HFF-Myc (cell line): ENCODE results near the gene CLTC.

Experiments
- DNase-seq: peaks from one replicate; pipeline ENCODE4 v3.0.0-alpha.2; 2011; ENCODE audit warnings: low read depth; ENCODE audit errors: extremely low read depth
- H3K4me3 ChIP-seq: replicated peaks from 2 replicates; pipeline ENCODE4 v1.5.1; 2011; ENCODE audit warnings: low read depth, mild to moderate bottlenecking, control low read depth, low read length
- TF ChIP-seq, protein P1 (sequence below): IDR thresholded peaks from 2 replicates; pipeline ENCODE4 v1.5.1; 2012; ENCODE audit warnings: mild to moderate bottlenecking, low read depth, low read length, control low read depth; ENCODE audit errors: missing control alignments

The CLTC gene

GRCh38 chr17:59688008-59688407 lies 68.3 kb downstream of the CLTC start:
- TF ChIP-seq, protein P1, sequence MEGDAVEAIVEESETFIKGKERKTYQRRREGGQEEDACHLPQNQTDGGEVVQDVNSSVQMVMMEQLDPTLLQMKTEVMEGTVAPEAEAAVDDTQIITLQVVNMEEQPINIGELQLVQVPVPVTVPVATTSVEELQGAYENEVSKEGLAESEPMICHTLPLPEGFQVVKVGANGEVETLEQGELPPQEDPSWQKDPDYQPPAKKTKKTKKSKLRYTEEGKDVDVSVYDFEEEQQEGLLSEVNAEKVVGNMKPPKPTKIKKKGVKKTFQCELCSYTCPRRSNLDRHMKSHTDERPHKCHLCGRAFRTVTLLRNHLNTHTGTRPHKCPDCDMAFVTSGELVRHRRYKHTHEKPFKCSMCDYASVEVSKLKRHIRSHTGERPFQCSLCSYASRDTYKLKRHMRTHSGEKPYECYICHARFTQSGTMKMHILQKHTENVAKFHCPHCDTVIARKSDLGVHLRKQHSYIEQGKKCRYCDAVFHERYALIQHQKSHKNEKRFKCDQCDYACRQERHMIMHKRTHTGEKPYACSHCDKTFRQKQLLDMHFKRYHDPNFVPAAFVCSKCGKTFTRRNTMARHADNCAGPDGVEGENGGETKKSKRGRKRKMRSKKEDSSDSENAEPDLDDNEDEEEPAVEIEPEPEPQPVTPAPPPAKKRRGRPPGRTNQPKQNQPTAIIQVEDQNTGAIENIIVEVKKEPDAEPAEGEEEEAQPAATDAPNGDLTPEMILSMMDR, result no peak
- no peak overlapping the region for H3K4me3 ChIP-seq
- DNase-seq, result no peak

GRCh38 chr17:59688496-59688895 lies 68.8 kb downstream of the CLTC start:
- no peak overlapping the region for H3K4me3 ChIP-seq
- TF ChIP-seq, protein P1, result no peak
- DNase-seq, result no peak

- no peak for DNase-seq
- TF ChIP-seq, protein P1, result no peak
- no peak overlapping the region for H3K4me3 ChIP-seq
Observed at GRCh38 chr17:59693582-59693981, 73.9 kb downstream of the CLTC start.

DNA sequence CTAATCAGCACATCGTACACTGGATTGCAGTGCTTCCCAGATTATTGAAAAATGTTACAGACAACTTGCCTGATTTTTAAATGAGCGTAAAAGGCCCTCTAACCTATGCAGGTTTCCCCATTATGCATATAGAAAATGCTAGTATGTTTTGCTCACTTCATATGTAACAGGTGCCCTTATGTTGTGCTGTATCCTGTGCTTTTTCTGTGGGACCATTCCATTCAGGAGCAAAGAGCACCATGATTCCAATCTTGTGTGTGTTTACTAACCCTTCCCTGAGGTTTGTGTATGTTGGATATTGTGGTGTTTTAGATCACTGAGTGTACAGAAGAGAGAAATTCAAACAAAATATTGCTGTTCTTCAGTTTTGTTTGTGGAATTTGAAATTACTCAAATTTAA lies 74.6 kb downstream of the CLTC start:
- TF ChIP-seq, protein P1, result no peak
- no peak for DNase-seq
- H3K4me3 ChIP-seq, result no peak overlapping the region

- no peak for DNase-seq
- TF ChIP-seq, protein P1, result no peak
- no peak overlapping the region for H3K4me3 ChIP-seq
Observed at GRCh38 chr17:59695945-59696681, 76.4 kb downstream of the CLTC start.

- DNase-seq, result no peak
- H3K4me3 ChIP-seq, result no peak overlapping the region
- TF ChIP-seq, protein P1, result no peak
Observed at GRCh38 chr17:59696682-59697277, 77.1 kb downstream of the CLTC start.
